Astrocyte (in vitro differentiated cells and primary cell): ENCODE measurements around the gene ERN1. TPM values are rescaled to one million over a fixed set of nuclear protein-coding genes. Genes with fewer than 3 reads are reported as not detected.

Source experiments
- DNase-seq: peaks from one replicate; pipeline ENCODE4 v3.0.0-alpha.2; 2010; ENCODE audit warnings: low read depth
- FAIRE-seq: peaks from 2 replicates; lab custom pipeline; 2011; peaks lifted over from hg19 to GRCh38; lab: Jason Lieb, UNC
- H2AFZ ChIP-seq: 2 replicates; pipeline ENCODE4 v1.6.0; 2012; ENCODE audit warnings: low read depth, low read length, inconsistent platforms
- H3K27ac ChIP-seq: 2 replicates; pipeline ENCODE4 v1.5.1; 2011; ENCODE audit warnings: low read depth, low read length, inconsistent platforms
- H3K27me3 ChIP-seq: 2 replicates; pipeline ENCODE4 v1.6.0; 2011; ENCODE audit warnings: low read length, inconsistent platforms; ENCODE audit not compliant: insufficient read depth
- H3K36me3 ChIP-seq: 2 replicates; pipeline ENCODE4 v1.5.1; 2011; ENCODE audit warnings: low read length, inconsistent platforms; ENCODE audit not compliant: insufficient read depth
- H3K4me1 ChIP-seq: 2 replicates; pipeline ENCODE4 v1.5.1; 2011; ENCODE audit warnings: low read length, inconsistent platforms; ENCODE audit not compliant: insufficient read depth
- H3K4me2 ChIP-seq: 2 replicates; pipeline ENCODE4 v1.6.0; 2012; ENCODE audit warnings: low read length, inconsistent platforms
- H3K4me3 ChIP-seq: 2 replicates; pipeline ENCODE4 v1.5.1; 2011; ENCODE audit warnings: low read depth, mild to moderate bottlenecking, low read length, inconsistent platforms; ENCODE audit not compliant: insufficient read depth
- H3K79me2 ChIP-seq: 2 replicates; pipeline ENCODE4 v1.6.0; 2012; ENCODE audit warnings: mild to moderate bottlenecking, low read length, inconsistent platforms; ENCODE audit not compliant: insufficient read depth
- H3K9ac ChIP-seq: 2 replicates; pipeline ENCODE4 v1.6.0; 2012; ENCODE audit warnings: mild to moderate bottlenecking, low read length, inconsistent platforms
- H3K9me3 ChIP-seq: 2 replicates; pipeline ENCODE4 v1.5.1; 2012; ENCODE audit warnings: low read depth, mild to moderate bottlenecking, low read length, inconsistent platforms; ENCODE audit not compliant: insufficient read depth
- H4K20me1 ChIP-seq: 2 replicates; pipeline ENCODE4 v1.6.0; 2012; ENCODE audit warnings: low read length, inconsistent platforms; ENCODE audit not compliant: insufficient read depth
- H3K27ac Mint-ChIP-seq: one replicate; pipeline ENCODE4 v1.8.0; 2021; ENCODE audit warnings: mild to moderate bottlenecking, mixed read lengths; ENCODE audit not compliant: unreplicated experiment
- H3K27me3 Mint-ChIP-seq: one replicate; pipeline ENCODE4 v1.8.0; 2021; ENCODE audit warnings: low read depth, mixed read lengths; ENCODE audit not compliant: unreplicated experiment
- H3K36me3 Mint-ChIP-seq: one replicate; pipeline ENCODE4 v1.8.0; 2021; ENCODE audit warnings: low read depth, mixed read lengths; ENCODE audit not compliant: unreplicated experiment
- H3K4me1 Mint-ChIP-seq: one replicate; pipeline ENCODE4 v1.8.0; 2021; ENCODE audit warnings: low read depth, mixed read lengths; ENCODE audit not compliant: unreplicated experiment
- H3K4me3 Mint-ChIP-seq: one replicate; pipeline ENCODE4 v1.8.0; 2021; ENCODE audit warnings: mild to moderate bottlenecking, moderate library complexity, mixed read lengths; ENCODE audit not compliant: unreplicated experiment
- H3K9me3 Mint-ChIP-seq: one replicate; pipeline ENCODE4 v1.8.0; 2021; ENCODE audit warnings: mild to moderate bottlenecking, mixed read lengths; ENCODE audit not compliant: unreplicated experiment
- CTCF ChIP-seq: IDR thresholded peaks from 2 replicates; pipeline ENCODE4 v1.5.1; 2011; ENCODE audit warnings: low read depth, mild to moderate bottlenecking, inconsistent platforms, low read length, moderate library complexity; ENCODE audit not compliant: insufficient read depth
- EZH2 ChIP-seq: IDR thresholded peaks from 2 replicates; pipeline ENCODE4 v1.6.1; 2012; ENCODE audit warnings: mild to moderate bottlenecking, low read length, inconsistent platforms; ENCODE audit not compliant: insufficient read depth
- total RNA-seq: library from RNA; stranded (reverse); gene quantifications from 2 replicates; pipeline ENCODE4 v1.2.1, GENCODE V29; 2021

ERN1 gene
- total RNA-seq, 1 donor from 2014 or later = 11.7 TPM

- no peak overlapping the region for H3K4me3 Mint-ChIP-seq
- FAIRE-seq (no peak), DNase-seq (no peak)
- H3K9me3 ChIP-seq = no peaks in the 10 kb centered on the region
- H3K4me1 ChIP-seq = no peaks in the 10 kb centered on the region
- no peak overlapping the region for H3K27ac ChIP-seq
- H3K27me3 Mint-ChIP-seq = peaks cover 29% of the 10 kb centered on the region
- H4K20me1 ChIP-seq = no peaks in the 10 kb centered on the region
- no peaks in the 10 kb centered on the region for H3K79me2 ChIP-seq
- no peaks in the 10 kb centered on the region for H3K9me3 Mint-ChIP-seq
- no peaks in the 10 kb centered on the region for H3K27me3 ChIP-seq
- no peak overlapping the region for H3K9ac ChIP-seq
- no peak overlapping the region for H3K27ac Mint-ChIP-seq
- no peak overlapping the region for H2AFZ ChIP-seq
- no peaks in the 10 kb centered on the region for H3K36me3 Mint-ChIP-seq
- no peaks in the 10 kb centered on the region for H3K36me3 ChIP-seq
- TF ChIP-seq CTCF = no peak
- no peak for TF ChIP-seq EZH2
- no peak overlapping the region for H3K4me2 ChIP-seq
- H3K4me1 Mint-ChIP-seq = no peaks in the 10 kb centered on the region
- H3K4me3 ChIP-seq = no peak overlapping the region
Measured at GRCh38 chr17:64002658-64003525, 127.1 kb downstream of the ERN1 start.

GRCh38 chr17:64001763-64002529 lies 128.0 kb downstream of the ERN1 start:
- no peaks in the 10 kb centered on the region for H3K9me3 Mint-ChIP-seq
- no peak for DNase-seq
- no peak overlapping the region for H3K27ac Mint-ChIP-seq
- no peak for FAIRE-seq
- H3K79me2 ChIP-seq = no peaks in the 10 kb centered on the region
- H3K27me3 Mint-ChIP-seq = peaks cover 36% of the 10 kb centered on the region
- no peaks in the 10 kb centered on the region for H3K36me3 Mint-ChIP-seq
- H3K9me3 ChIP-seq = no peaks in the 10 kb centered on the region
- no peak overlapping the region for H2AFZ ChIP-seq
- no peaks in the 10 kb centered on the region for H3K4me1 ChIP-seq
- no peaks in the 10 kb centered on the region for H3K4me1 Mint-ChIP-seq
- peaks cover 7% of the 10 kb centered on the region for H3K27me3 ChIP-seq
- H3K36me3 ChIP-seq = no peaks in the 10 kb centered on the region
- H4K20me1 ChIP-seq = no peaks in the 10 kb centered on the region
- H3K27ac ChIP-seq = no peak overlapping the region
- H3K4me2 ChIP-seq = no peak overlapping the region
- H3K4me3 Mint-ChIP-seq = no peak overlapping the region
- TF ChIP-seq CTCF = no peak
- TF ChIP-seq EZH2 = no peak
- H3K9ac ChIP-seq = no peak overlapping the region
- no peak overlapping the region for H3K4me3 ChIP-seq
